Naive thymus-derived CD4-positive, alpha-beta T cell (primary cell): Measurements from ENCODE around the gene ROBO1. TPM values are rescaled to one million over a fixed set of nuclear protein-coding genes. Genes with fewer than 3 reads are reported as not detected.

Source experiments
- ATAC-seq: fragments of 150-1000 bp; cut with Tn5 transposase; 2 replicates; pipeline ENCODE4 v1.10.0; 2021; ENCODE audit warnings: mild to moderate bottlenecking, moderate library complexity
- CTCF ChIA-PET: fragments of 350-600 bp; sonication (Branson Sonifier 250); formaldehyde crosslinking; loops from one replicate; lab custom pipeline; 2021; ENCODE audit warnings: antibody characterized with exemption; lab: Charles Lee
- POLR2A ChIA-PET: fragments of 350-600 bp; sonication (Branson Sonifier 250); formaldehyde crosslinking; loops from one replicate; lab custom pipeline; 2021; ENCODE audit warnings: antibody characterized with exemption, inconsistent platforms; lab: Charles Lee
- DNase-seq, 9 donors: peaks; one replicate each; pipeline versions ENCODE4 v3.0.0 to v3.0.0-alpha.2; 2020 to 2022; ENCODE audit warnings: mixed read lengths in 1 of 9
- H3K27ac ChIP-seq: one replicate; pipeline ENCODE4 v1.7.0; 2013; ENCODE audit warnings: mild to moderate bottlenecking, low read depth, low read length, moderate library complexity
- H3K27me3 ChIP-seq, 2 donors: one replicate each; pipeline ENCODE4 v1.7.0; 2013; ENCODE audit warnings: low read length in 2 of 2, mild to moderate bottlenecking in 2 of 2, moderate library complexity in 2 of 2; ENCODE audit not compliant: control insufficient read depth in 2 of 2, insufficient read depth in 2 of 2
- H3K36me3 ChIP-seq, 3 experiments: 1 replicate in 2 of 3; 2 replicates in 1 of 3; pipeline ENCODE4 v1.7.0; 2013; ENCODE audit warnings: low read length in 3 of 3, mild to moderate bottlenecking in 3 of 3, moderate library complexity in 1 of 3; ENCODE audit not compliant: insufficient read depth in 3 of 3, control insufficient read depth in 2 of 3
- H3K4me1 ChIP-seq, 2 donors: one replicate each; pipeline ENCODE4 v1.7.0; 2013; ENCODE audit warnings: low read length in 2 of 2, mild to moderate bottlenecking in 2 of 2, moderate library complexity in 1 of 2; ENCODE audit not compliant: control insufficient read depth in 2 of 2, insufficient read depth in 2 of 2
- H3K4me3 ChIP-seq: 2 replicates; pipeline ENCODE4 v1.7.0; 2013; ENCODE audit warnings: mild to moderate bottlenecking, low read length
- H3K9me3 ChIP-seq, 3 experiments: 1 replicate in 2 of 3; 2 replicates in 1 of 3; pipeline ENCODE4 v1.7.0; 2013; ENCODE audit warnings: low read length in 3 of 3; ENCODE audit not compliant: control insufficient read depth in 2 of 3
- H3K27ac Mint-ChIP-seq, 9 donors: one replicate each; pipeline ENCODE4 v1.8.0; 2020 to 2022; ENCODE audit warnings: mixed read lengths in 9 of 9, mild to moderate bottlenecking in 8 of 9, moderate library complexity in 5 of 9, inconsistent platforms in 2 of 9
- H3K27me3 Mint-ChIP-seq, 5 donors: one replicate each; pipeline ENCODE4 v1.8.0; 2021 to 2022; ENCODE audit warnings: mixed read lengths in 5 of 5, mild to moderate bottlenecking in 1 of 5
- H3K36me3 Mint-ChIP-seq, 5 donors: one replicate each; pipeline ENCODE4 v1.8.0; 2020 to 2022; ENCODE audit warnings: mixed read lengths in 5 of 5, mild to moderate bottlenecking in 3 of 5, inconsistent platforms in 1 of 5
- H3K4me1 Mint-ChIP-seq, 7 donors: one replicate each; pipeline ENCODE4 v1.8.0; 2020 to 2022; ENCODE audit warnings: mixed read lengths in 7 of 7, mild to moderate bottlenecking in 3 of 7, inconsistent platforms in 1 of 7
- H3K4me3 Mint-ChIP-seq, 10 donors: one replicate each; pipeline ENCODE4 v1.8.0; 2020 to 2022; ENCODE audit warnings: mild to moderate bottlenecking in 10 of 10, mixed read lengths in 10 of 10, moderate library complexity in 6 of 10, inconsistent platforms in 2 of 10
- H3K9me3 Mint-ChIP-seq, 11 donors: one replicate each; pipeline ENCODE4 v1.8.0; 2020 to 2022; ENCODE audit warnings: mixed read lengths in 11 of 11, mild to moderate bottlenecking in 4 of 11, inconsistent platforms in 1 of 11, moderate library complexity in 1 of 11
- intact Hi-C, 2 donors: fragments of 100-400 bp; cut with micrococcal nuclease; formaldehyde crosslinking; loops; one replicate each; pipeline ENCODE4 v1.15.1; 2023
- polyA plus RNA-seq, 2 donors: library from polyadenylated mRNA; unstranded; fragments of 300-500 nt; fragmentation: Illumina TruSeq; gene quantifications; one replicate each; pipeline ENCODE4 v1.2.3, GENCODE V29; 2021
- total RNA-seq, 6 experiments: library from RNA in 5 of 6; stranded (reverse) in 5 of 6; gene quantifications; 1 replicate in 5 of 6; 2 replicates in 1 of 6; pipeline ENCODE4 v1.2.3 and lab custom pipeline; 2021 to 2026

ROBO1 gene
- total and polyA plus RNA-seq, 7 experiments from 2014 or later: 0.08 to 0.59 (median 0.26) TPM; not detected in 2

GRCh38 chr3:78875851-78876250 is 891.9 kb downstream of the ROBO1 start:
- Histone ChIP-seq H3K27ac (no peak overlapping the region), H3K4me1 (no peaks in the 10 kb centered on the region), H3K9me3 (no peaks in the 10 kb centered on the region), H3K36me3 (no peaks in the 10 kb centered on the region), H3K4me3 (no peak overlapping the region), H3K27me3 (no peaks in the 10 kb centered on the region)
- ChIA-PET CTCF (no interaction called here), POLR2A (no interaction called here)
- peaks cover 0 to 8% (median 2%) of the 10 kb centered on the region in 11 donors for H3K9me3 Mint-ChIP-seq
- H3K27ac Mint-ChIP-seq: no peak overlapping the region
- no peak for DNase-seq
- ATAC-seq: no peak
- intact Hi-C loops: no loop called here
- no peaks in the 10 kb centered on the region for H3K4me1 Mint-ChIP-seq
- H3K27me3 Mint-ChIP-seq: no peaks in the 10 kb centered on the region
- H3K4me3 Mint-ChIP-seq: no peak overlapping the region
- H3K36me3 Mint-ChIP-seq: no peaks in the 10 kb centered on the region

- ATAC-seq: no peak
- no peak for DNase-seq
- intact Hi-C loops: no loop called here
- H3K36me3 Mint-ChIP-seq: no peaks in the 10 kb centered on the region
- no peaks in the 10 kb centered on the region for H3K27me3 Mint-ChIP-seq
- POLR2A ChIA-PET: no interaction called here
- CTCF ChIA-PET: no interaction called here
- Histone ChIP-seq H3K4me3 (no peak overlapping the region), H3K4me1 (no peaks in the 10 kb centered on the region), H3K27me3 (no peaks in the 10 kb centered on the region), H3K9me3 (no peaks in the 10 kb centered on the region), H3K27ac (no peak overlapping the region), H3K36me3 (no peaks in the 10 kb centered on the region)
- no peak overlapping the region for H3K4me3 Mint-ChIP-seq
- H3K9me3 Mint-ChIP-seq: peaks cover 0 to 10% (median 3%) of the 10 kb centered on the region in 11 donors
- no peaks in the 10 kb centered on the region for H3K4me1 Mint-ChIP-seq
- H3K27ac Mint-ChIP-seq: no peak overlapping the region
Observed at GRCh38 chr3:78875436-78875835, 892.4 kb downstream of the ROBO1 start.

- ATAC-seq: no peak
- H3K36me3 Mint-ChIP-seq: no peaks in the 10 kb centered on the region
- DNase-seq: no peak
- POLR2A ChIA-PET: no interaction called here
- intact Hi-C loops: no loop called here
- no peaks in the 10 kb centered on the region for H3K4me1 Mint-ChIP-seq
- no peaks in the 10 kb centered on the region for H3K27me3 Mint-ChIP-seq
- Histone ChIP-seq H3K4me1 (no peaks in the 10 kb centered on the region), H3K27me3 (no peaks in the 10 kb centered on the region), H3K27ac (no peak overlapping the region), H3K9me3 (no peaks in the 10 kb centered on the region), H3K4me3 (no peak overlapping the region), H3K36me3 (no peaks in the 10 kb centered on the region)
- peaks cover 0 to 10% (median 3%) of the 10 kb centered on the region in 11 donors for H3K9me3 Mint-ChIP-seq
- CTCF ChIA-PET: no interaction called here
- no peak overlapping the region for H3K4me3 Mint-ChIP-seq
- H3K27ac Mint-ChIP-seq: no peak overlapping the region
Observed at GRCh38 chr3:78873641-78874040, 894.2 kb downstream of the ROBO1 start.

GRCh38 chr3:78872195-78872594 is 895.6 kb downstream of the ROBO1 start:
- Histone ChIP-seq H3K27ac (no peak overlapping the region), H3K9me3 (no peaks in the 10 kb centered on the region), H3K4me1 (no peaks in the 10 kb centered on the region), H3K27me3 (no peaks in the 10 kb centered on the region), H3K36me3 (no peaks in the 10 kb centered on the region), H3K4me3 (no peak overlapping the region)
- peaks cover 0 to 10% (median 0%) of the 10 kb centered on the region in 11 donors for H3K9me3 Mint-ChIP-seq
- intact Hi-C loops: no loop called here
- H3K27ac Mint-ChIP-seq: no peak overlapping the region
- no peak overlapping the region for H3K4me3 Mint-ChIP-seq
- ChIA-PET CTCF (no interaction called here), POLR2A (no interaction called here)
- H3K27me3 Mint-ChIP-seq: no peaks in the 10 kb centered on the region
- no peaks in the 10 kb centered on the region for H3K36me3 Mint-ChIP-seq
- H3K4me1 Mint-ChIP-seq: no peaks in the 10 kb centered on the region
- DNase-seq: no peak
- no peak for ATAC-seq

- peaks cover 0 to 6% (median 0%) of the 10 kb centered on the region in 11 donors for H3K9me3 Mint-ChIP-seq
- intact Hi-C loops: no loop called here
- H3K27ac ChIP-seq: no peak overlapping the region
- H3K4me1 ChIP-seq: no peaks in the 10 kb centered on the region
- ATAC-seq (no peak), DNase-seq (no peak)
- H3K36me3 ChIP-seq: no peaks in the 10 kb centered on the region
- CTCF ChIA-PET: no interaction called here
- no peak overlapping the region for H3K4me3 ChIP-seq
- POLR2A ChIA-PET: no interaction called here
- H3K4me3 Mint-ChIP-seq: no peak overlapping the region
- H3K27me3 Mint-ChIP-seq: no peaks in the 10 kb centered on the region
- no peaks in the 10 kb centered on the region for H3K27me3 ChIP-seq
- no peaks in the 10 kb centered on the region for H3K9me3 ChIP-seq
- H3K36me3 Mint-ChIP-seq: no peaks in the 10 kb centered on the region
- no peak overlapping the region for H3K27ac Mint-ChIP-seq
- no peaks in the 10 kb centered on the region for H3K4me1 Mint-ChIP-seq
Observed at GRCh38 chr3:78871048-78871447, 896.8 kb downstream of the ROBO1 start.

GRCh38 chr3:78870484-78870883 is 897.3 kb downstream of the ROBO1 start:
- intact Hi-C loops: no loop called here
- no peak overlapping the region for H3K27ac ChIP-seq
- Mint-ChIP-seq H3K27me3 (no peaks in the 10 kb centered on the region), H3K27ac (no peak overlapping the region), H3K4me1 (no peaks in the 10 kb centered on the region), H3K36me3 (no peaks in the 10 kb centered on the region), H3K9me3 (peaks cover 0 to 6% (median 0%) of the 10 kb centered on the region in 11 donors), H3K4me3 (no peak overlapping the region)
- H3K4me3 ChIP-seq: no peak overlapping the region
- ChIA-PET POLR2A (no interaction called here), CTCF (no interaction called here)
- H3K27me3 ChIP-seq: no peaks in the 10 kb centered on the region
- no peaks in the 10 kb centered on the region for H3K36me3 ChIP-seq
- H3K9me3 ChIP-seq: no peaks in the 10 kb centered on the region
- no peak for ATAC-seq
- H3K4me1 ChIP-seq: no peaks in the 10 kb centered on the region
- no peak for DNase-seq

GRCh38 chr3:78868570-78868969 is 899.2 kb downstream of the ROBO1 start:
- H3K27ac Mint-ChIP-seq: no peak overlapping the region
- H3K9me3 ChIP-seq: no peaks in the 10 kb centered on the region
- peaks cover 0 to 6% (median 0%) of the 10 kb centered on the region in 11 donors for H3K9me3 Mint-ChIP-seq
- no peaks in the 10 kb centered on the region for H3K27me3 ChIP-seq
- H3K27ac ChIP-seq: no peak overlapping the region
- H3K4me1 Mint-ChIP-seq: no peaks in the 10 kb centered on the region
- intact Hi-C loops: no loop called here
- ChIA-PET CTCF (no interaction called here), POLR2A (no interaction called here)
- ATAC-seq: no peak
- H3K4me3 ChIP-seq: no peak overlapping the region
- H3K4me1 ChIP-seq: no peaks in the 10 kb centered on the region
- no peak overlapping the region for H3K4me3 Mint-ChIP-seq
- H3K36me3 Mint-ChIP-seq: no peaks in the 10 kb centered on the region
- DNase-seq: no peak
- H3K36me3 ChIP-seq: no peaks in the 10 kb centered on the region
- no peaks in the 10 kb centered on the region for H3K27me3 Mint-ChIP-seq
